HL-60 (cell line): Measurements from ENCODE around the gene LIN37.

ENCODE experiments used
- DNase-seq, 2 experiments: peaks; one replicate each; pipeline ENCODE4 v3.0.0-alpha.2; 2010 to 2020; ENCODE audit warnings: low read depth in 1 of 2, low spot score in 1 of 2
- H3K27ac ChIP-seq: fragments of 250-450 bp; sonication (Bioruptor Pico); replicated peaks from 2 replicates; pipeline ENCODE4 v1.5.1; 2020; ENCODE audit warnings: mild to moderate bottlenecking, moderate library complexity
- H3K27me3 ChIP-seq: fragments of 250-450 bp; sonication (Bioruptor Pico); 2 replicates; pipeline ENCODE4 v1.5.1; 2021; ENCODE audit warnings: mild to moderate bottlenecking, moderate library complexity; ENCODE audit not compliant: insufficient read depth, poor library complexity, severe bottlenecking
- H3K4me3 ChIP-seq: replicated peaks from 2 replicates; pipeline ENCODE4 v1.5.1; 2011; ENCODE audit warnings: mild to moderate bottlenecking, control low read depth, low read length; ENCODE audit not compliant: insufficient read depth
- CTCF ChIP-seq: IDR thresholded peaks from one replicate; pipeline ENCODE4 v1.5.1; 2011; ENCODE audit warnings: low read length, control low read depth, inconsistent platforms; ENCODE audit not compliant: insufficient read depth
- GABPA ChIP-seq: IDR thresholded peaks from 2 replicates; pipeline ENCODE4 v1.6.1; 2012; ENCODE audit warnings: low read depth
- POLR2AphosphoS5 ChIP-seq: IDR thresholded peaks from 2 replicates; pipeline ENCODE4 v1.6.1; 2012; ENCODE audit warnings: low read depth
- REST ChIP-seq: IDR thresholded peaks from 2 replicates; pipeline ENCODE4 v1.6.1; 2012; ENCODE audit warnings: low read depth; ENCODE audit not compliant: insufficient replicate concordance
- SPI1 ChIP-seq: IDR thresholded peaks from 2 replicates; pipeline ENCODE4 v1.6.1; 2012; ENCODE audit warnings: low read depth, mild to moderate bottlenecking, borderline replicate concordance

The LIN37 gene

GRCh38 chr19:35715355-35715809, 33.0 kb upstream of the LIN37 start:
- TF ChIP-seq REST (no peak), POLR2AphosphoS5 (no peak), CTCF (no peak), SPI1 (no peak), GABPA (no peak)
- no peak for DNase-seq
- Histone ChIP-seq H3K4me3 (no peak overlapping the region), H3K27ac (no peak overlapping the region), H3K27me3 (no peaks in the 10 kb centered on the region)

- TF ChIP-seq POLR2AphosphoS5 (no peak), CTCF (no peak), REST (no peak), GABPA (no peak), SPI1 (no peak)
- Histone ChIP-seq H3K27ac (peak overlapping the region; percentile 73), H3K4me3 (peak overlapping the region; percentile 92), H3K27me3 (no peaks in the 10 kb centered on the region)
- no peak for DNase-seq
Measured at GRCh38 chr19:35715981-35716800, 32.2 kb upstream of the LIN37 start.

- DNase-seq: peak; percentile 89 to 97
- Histone ChIP-seq H3K4me3 (peak overlapping the region; percentile 92), H3K27me3 (no peaks in the 10 kb centered on the region), H3K27ac (peak overlapping the region; percentile 73)
- no peak for TF ChIP-seq REST
- TF ChIP-seq CTCF: peak; percentile 43
- TF ChIP-seq POLR2AphosphoS5: no peak
Measured at GRCh38 chr19:35716801-35717664, 31.3 kb upstream of the LIN37 start.
